Transverse colon (tissue), 4 donors: Measurements from ENCODE around the gene FAF2. TPM values are rescaled to one million over a fixed set of nuclear protein-coding genes. Genes with fewer than 3 reads are reported as not detected.

ENCODE experiments used
- DNase-seq: peaks from one replicate; pipeline ENCODE4 v3.0.0-alpha.2; 2019
- H3K27ac ChIP-seq, 4 donors: fragments of 200-600 bp; sonication (generic); 2 replicates each; pipeline ENCODE4 v1.5.1; 2016 to 2018; ENCODE audit warnings: inconsistent platforms in 4 of 4
- H3K27me3 ChIP-seq: fragments of 200-600 bp; sonication (generic); 2 replicates; pipeline ENCODE4 v1.5.1; 2017; ENCODE audit warnings: inconsistent platforms
- H3K36me3 ChIP-seq, 4 donors: fragments of 200-600 bp; sonication (generic); 2 replicates each; pipeline ENCODE4 v1.5.1; 2017 to 2019; ENCODE audit warnings: inconsistent platforms in 4 of 4
- H3K4me1 ChIP-seq, 4 donors: fragments of 200-600 bp; sonication (generic); 2 replicates each; pipeline ENCODE4 v1.5.1; 2017 to 2020; ENCODE audit warnings: inconsistent platforms in 4 of 4
- H3K4me3 ChIP-seq, 4 donors: fragments of 200-600 bp; sonication (generic); 1 replicate in 1 of 4; 2 replicates in 3 of 4; pipeline versions ENCODE4 v1.5.1 to v1.6.1; 2017 to 2019; ENCODE audit warnings: inconsistent platforms in 4 of 4
- H3K9me3 ChIP-seq, 2 donors: fragments of 200-600 bp; sonication (generic); 2 replicates each; pipeline ENCODE4 v1.5.1; 2017 to 2019; ENCODE audit warnings: inconsistent platforms in 2 of 2
- CTCF ChIP-seq, 5 experiments: fragments of 200-600 bp in 3 of 5; fragments of 450-650 bp in 2 of 5; sonication (generic) in 3 of 5; IDR thresholded peaks; 1 replicate in 2 of 5; 2 replicates in 3 of 5; pipeline ENCODE4 v1.5.1; 2016 to 2017; ENCODE audit warnings: antibody characterized with exemption in 5 of 5, inconsistent platforms in 3 of 5, mild to moderate bottlenecking in 2 of 5, moderate library complexity in 1 of 5
- EP300 ChIP-seq: sonication (generic); formaldehyde crosslinking; IDR thresholded peaks from one replicate; pipeline ENCODE4 v1.6.1; 2017; ENCODE audit warnings: antibody characterized with exemption, low read depth
- POLR2A ChIP-seq: fragments of 450-650 bp; IDR thresholded peaks from one replicate; pipeline ENCODE4 v1.6.1; 2016; ENCODE audit warnings: antibody characterized with exemption, mild to moderate bottlenecking, moderate library complexity
- POLR2AphosphoS5 ChIP-seq, 3 donors: sonication (generic); formaldehyde crosslinking; IDR thresholded peaks; one replicate each; pipeline ENCODE4 v1.6.1; 2016; ENCODE audit warnings: antibody characterized with exemption in 3 of 3
- WGBS, 2 donors: methylation state at CpG; one replicate each; pipeline ENCODE4 v1.1.5; 2018; ENCODE audit warnings: low coverage in 1 of 2; 5-methylcytosine and 5-hydroxymethylcytosine counted together
- in situ Hi-C, 4 donors: fragments of 200-750 bp; cut with MboI; loops; one replicate each; pipeline versions ENCODE4 v1.15.0 to v1.15.1; 2017; ENCODE audit warnings: low sequenced_read_pairs in 3 of 4, low pct_ligation_motif_present in 1 of 4, low pct_unique_long_range_greater_than_20kb in 1 of 4
- intact Hi-C: fragments of 100-400 bp; cut with DNase I; formaldehyde crosslinking; loops from one replicate; pipeline ENCODE4 v1.15.1; 2023; ENCODE audit warnings: low total_unique reads
- total RNA-seq, 4 donors: library from RNA; depleted of rRNA; stranded (reverse); fragments of >200 nt; gene quantifications; one replicate each; pipeline ENCODE4 v1.1.0, GENCODE V29; 2016

The FAF2 gene
- total RNA-seq, 4 donors from 2014 or later = 3.8 to 32.4 (median 26.5) TPM

GRCh38 chr5:176515396-176515795, 67.2 kb downstream of the FAF2 start:
- Histone ChIP-seq H3K27me3 (no peaks in the 10 kb centered on the region), H3K4me3 (no peak overlapping the region), H3K27ac (no peak overlapping the region), H3K9me3 (no peaks in the 10 kb centered on the region), H3K4me1 (no peaks in the 10 kb centered on the region), H3K36me3 (no peaks in the 10 kb centered on the region)
- WGBS, 2 donors = 71 to 78% methylated on average over 1 to 4 of the region's 4 CpGs
- in situ Hi-C loops (no loop called here), intact Hi-C loops (no loop called here)
- TF ChIP-seq POLR2A (no peak), POLR2AphosphoS5 (IDR thresholded peaks at IDR 0.05) (no peak), CTCF (IDR thresholded peaks at IDR 0.05) (no peak), EP300 (no peak)
- DNase-seq = no peak

- TF ChIP-seq POLR2AphosphoS5 (IDR thresholded peaks at IDR 0.05) (no peak), CTCF (IDR thresholded peaks at IDR 0.05) (no peak), POLR2A (no peak), EP300 (no peak)
- intact Hi-C loops = no loop called here
- Histone ChIP-seq H3K4me3 (no peak overlapping the region), H3K36me3 (no peaks in the 10 kb centered on the region), H3K4me1 (no peaks in the 10 kb centered on the region), H3K9me3 (no peaks in the 10 kb centered on the region), H3K27me3 (no peaks in the 10 kb centered on the region), H3K27ac (no peak overlapping the region)
- in situ Hi-C loops = no loop called here
- no peak for DNase-seq
- WGBS, 2 donors = 70 to 71% methylated on average over 3 to 7 of the region's 7 CpGs
These were observed 69.0 kb downstream of the FAF2 start for GRCh38 chr5:176517053-176517661.

GRCh38 chr5:176519810-176520720, 71.9 kb downstream of the FAF2 start:
- no peaks in the 10 kb centered on the region for H3K27me3 ChIP-seq
- DNase-seq = no peak
- TF ChIP-seq EP300 (no peak), POLR2A (no peak)
- intact Hi-C loops = no loop called here
- in situ Hi-C loops = no loop called here
- no peaks in the 10 kb centered on the region for H3K4me1 ChIP-seq
- WGBS, 2 donors = 58% methylated on average over 16 of the region's 16 CpGs; no CpG with 5 or more reads in 1 of the 2 donors
- no peaks in the 10 kb centered on the region for H3K36me3 ChIP-seq
- H3K9me3 ChIP-seq = no peaks in the 10 kb centered on the region
- no peak overlapping the region for H3K27ac ChIP-seq
- H3K4me3 ChIP-seq = no peak overlapping the region

GRCh38 chr5:176521286-176521685, 73.1 kb downstream of the FAF2 start:
- Histone ChIP-seq H3K9me3 (no peaks in the 10 kb centered on the region), H3K4me1 (no peaks in the 10 kb centered on the region), H3K27ac (no peak overlapping the region), H3K36me3 (no peaks in the 10 kb centered on the region), H3K27me3 (no peaks in the 10 kb centered on the region), H3K4me3 (no peak overlapping the region)
- DNase-seq = no peak
- WGBS, 2 donors = 0 to 87% methylated on average over 1 to 7 of the region's 7 CpGs
- intact Hi-C loops = no loop called here
- in situ Hi-C loops = no loop called here
- no peak for TF ChIP-seq POLR2A
- no peak for TF ChIP-seq CTCF (IDR thresholded peaks at IDR 0.05)
- no peak for TF ChIP-seq POLR2AphosphoS5 (IDR thresholded peaks at IDR 0.05)
- no peak for TF ChIP-seq EP300
